ENCODE measurements around the gene ZNF281.

Gene ZNF281

DNA sequence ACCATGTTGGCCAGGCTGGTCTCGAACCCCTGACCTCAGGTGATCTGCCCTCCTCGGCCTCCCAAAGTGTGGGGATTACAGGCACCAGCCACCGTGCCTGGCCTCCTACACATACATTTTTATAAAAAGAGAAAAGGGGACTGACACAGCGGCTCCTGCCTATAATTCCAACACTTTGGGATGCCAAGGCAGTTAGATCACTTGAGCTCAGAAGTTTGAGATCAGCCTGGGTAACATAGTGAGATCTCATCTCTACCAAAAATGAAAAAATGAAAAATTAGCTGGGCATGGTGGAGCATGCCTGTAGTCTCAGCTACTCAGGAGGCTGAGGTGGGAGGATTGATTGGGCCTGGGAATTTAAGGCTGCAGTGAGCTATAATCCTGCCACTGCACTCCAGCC is 23.4 kb downstream of the ZNF281 start:
- DNase-seq, result no peak

DNA sequence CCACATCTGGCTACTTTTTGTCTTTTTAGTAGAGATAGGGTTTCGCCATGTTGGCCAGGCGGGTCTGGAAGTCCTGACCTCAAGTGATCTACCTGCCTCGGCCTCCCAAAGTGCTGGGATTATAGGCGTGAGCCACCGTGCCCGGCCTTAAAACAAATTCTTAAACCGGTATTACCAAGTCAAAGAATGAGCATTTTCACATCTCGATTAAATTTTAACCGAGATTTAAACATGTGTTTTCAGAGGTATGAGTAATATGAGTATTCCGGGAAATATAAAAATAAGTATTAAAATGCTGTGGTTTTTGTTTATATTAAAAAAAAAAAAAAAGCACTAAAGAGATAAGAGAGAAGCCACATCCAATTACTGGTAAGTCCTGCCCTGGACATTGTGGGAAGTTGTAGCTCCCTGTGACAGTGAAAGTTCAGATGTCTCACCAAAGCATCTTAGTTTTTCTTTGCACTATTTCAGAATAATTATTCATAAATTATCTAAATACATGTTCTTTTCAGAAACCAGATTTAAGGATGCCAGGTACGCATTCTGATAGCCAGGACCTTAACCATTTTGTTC is 24.9 kb downstream of the ZNF281 start:
- no peak for DNase-seq

DNA sequence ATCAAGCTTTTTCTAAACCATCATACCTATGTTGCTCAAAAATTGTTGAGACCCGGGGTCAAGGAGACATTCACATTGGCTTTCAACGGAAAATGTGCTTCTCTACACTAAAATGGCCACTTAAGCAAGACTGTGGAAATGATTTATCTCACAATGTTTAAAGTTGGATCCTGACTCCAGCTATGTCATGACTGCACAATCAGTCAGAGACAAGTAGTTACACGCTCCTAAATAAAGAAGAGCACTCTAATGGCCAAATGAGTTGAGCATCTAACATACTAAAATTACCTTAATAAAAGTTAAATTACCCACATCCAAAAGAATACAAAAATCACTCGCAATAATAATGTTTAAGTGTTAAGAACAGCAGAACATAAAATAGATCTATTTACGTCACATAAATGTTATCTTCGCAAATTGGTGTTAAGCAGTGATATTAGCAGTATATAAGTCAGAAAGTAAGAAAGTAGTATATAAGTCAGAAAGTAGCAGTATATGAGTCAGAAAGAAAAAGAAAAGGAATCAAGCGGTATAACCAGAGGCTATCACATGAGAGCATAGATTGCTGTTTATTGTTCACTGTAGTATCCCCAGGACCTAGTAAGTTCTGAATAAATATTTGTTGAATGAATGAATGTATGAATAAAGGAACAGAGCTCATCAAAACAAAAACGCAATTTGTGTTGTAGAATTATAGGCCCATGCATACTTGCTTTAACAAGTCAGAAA is 28.4 kb downstream of the ZNF281 start:
- no peak for DNase-seq

GRCh38 chr1:200380589-200381021 is 29.2 kb downstream of the ZNF281 start:
- no peak for DNase-seq

DNA sequence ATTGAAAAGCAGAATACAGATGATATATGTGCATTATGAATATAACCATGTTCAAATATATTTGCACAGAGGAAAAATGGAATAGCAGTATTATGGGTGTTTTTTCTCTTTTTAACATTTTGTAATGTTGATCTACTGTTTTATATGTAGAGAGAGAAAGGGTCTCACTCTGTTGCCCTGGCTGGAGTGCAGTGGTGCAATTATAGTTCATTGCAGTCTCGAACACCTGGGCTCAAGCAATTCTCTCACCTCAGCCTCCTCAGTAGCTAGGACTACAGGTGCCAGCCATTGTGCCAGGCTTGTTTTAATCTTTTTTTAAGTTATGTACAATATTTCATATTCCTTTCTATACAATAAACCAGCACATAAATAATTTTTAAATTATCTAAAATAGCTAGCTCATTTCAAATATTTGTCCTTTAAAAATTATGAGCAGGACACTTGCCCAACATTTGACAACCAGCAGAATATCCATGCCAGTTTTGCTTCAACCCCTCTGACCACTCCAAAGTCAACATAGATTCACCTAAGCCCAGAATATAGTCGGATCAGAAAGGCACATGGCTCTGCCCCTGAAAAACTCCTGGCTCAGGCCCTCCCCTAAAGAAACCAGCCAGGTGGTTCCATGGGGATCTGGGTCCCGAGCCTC is 29.8 kb downstream of the ZNF281 start:
- DNase-seq, result no peak

GRCh38 chr1:200379432-200379757 is 30.4 kb downstream of the ZNF281 start:
- no peak for DNase-seq

DNA sequence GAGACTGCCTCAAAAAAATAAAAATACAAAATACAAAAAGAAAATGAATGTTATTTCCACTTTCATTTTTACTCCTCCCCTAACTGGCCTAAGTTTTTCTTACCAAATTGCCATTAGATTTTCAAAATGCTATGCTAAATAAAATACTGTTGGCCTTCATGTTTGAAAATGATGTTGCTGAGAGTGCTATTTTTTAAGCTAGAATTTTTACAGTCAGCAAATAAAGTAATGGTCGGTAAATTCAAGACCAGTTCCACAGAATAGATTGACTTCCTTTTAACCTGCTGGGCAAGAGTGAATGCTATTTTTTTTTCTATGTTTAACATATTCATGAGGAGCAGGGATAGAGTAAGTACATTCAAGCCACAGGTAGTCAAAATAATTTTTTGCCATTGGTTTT is 31.7 kb downstream of the ZNF281 start:
- no peak for DNase-seq

DNA sequence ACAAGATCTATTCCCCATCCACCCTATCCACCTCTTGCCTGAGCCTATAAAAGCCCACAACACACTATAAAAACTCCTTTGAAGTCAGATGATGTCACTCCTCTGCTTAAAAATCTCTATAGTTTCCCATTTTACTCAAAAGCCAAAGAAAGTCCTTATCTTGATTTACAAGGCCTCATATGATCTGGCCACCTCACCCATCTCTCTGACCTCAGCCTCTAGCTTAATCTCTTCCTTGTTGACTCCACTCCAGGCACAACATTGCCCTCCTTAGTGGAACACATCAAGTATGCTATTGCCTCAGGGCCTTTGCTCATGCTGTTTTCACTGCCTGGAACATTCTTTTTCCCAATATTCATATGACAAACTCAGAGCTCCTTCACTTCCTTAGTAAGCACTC is 33.3 kb downstream of the ZNF281 start:
- no peak for DNase-seq

GRCh38 chr1:200374569-200375295 is 35.1 kb downstream of the ZNF281 start:
- no peak for DNase-seq

GRCh38 chr1:200373811-200374231 is 36.0 kb downstream of the ZNF281 start:
- no peak for DNase-seq

DNA sequence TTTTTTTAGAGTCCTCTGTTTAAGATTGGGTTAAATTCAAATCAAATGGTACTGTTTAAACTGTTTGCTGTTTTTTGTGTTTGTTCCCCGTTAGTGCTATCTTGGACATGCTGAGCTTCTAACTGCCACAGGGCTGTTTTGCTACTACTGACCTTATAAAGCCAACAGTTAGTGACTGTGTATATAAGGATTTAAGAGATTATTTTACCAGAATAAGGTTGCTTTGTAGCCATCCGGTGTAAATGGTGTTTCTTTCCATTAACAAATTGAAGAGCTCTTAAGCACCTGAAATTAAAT is 37.0 kb downstream of the ZNF281 start:
- no peak for DNase-seq

DNA sequence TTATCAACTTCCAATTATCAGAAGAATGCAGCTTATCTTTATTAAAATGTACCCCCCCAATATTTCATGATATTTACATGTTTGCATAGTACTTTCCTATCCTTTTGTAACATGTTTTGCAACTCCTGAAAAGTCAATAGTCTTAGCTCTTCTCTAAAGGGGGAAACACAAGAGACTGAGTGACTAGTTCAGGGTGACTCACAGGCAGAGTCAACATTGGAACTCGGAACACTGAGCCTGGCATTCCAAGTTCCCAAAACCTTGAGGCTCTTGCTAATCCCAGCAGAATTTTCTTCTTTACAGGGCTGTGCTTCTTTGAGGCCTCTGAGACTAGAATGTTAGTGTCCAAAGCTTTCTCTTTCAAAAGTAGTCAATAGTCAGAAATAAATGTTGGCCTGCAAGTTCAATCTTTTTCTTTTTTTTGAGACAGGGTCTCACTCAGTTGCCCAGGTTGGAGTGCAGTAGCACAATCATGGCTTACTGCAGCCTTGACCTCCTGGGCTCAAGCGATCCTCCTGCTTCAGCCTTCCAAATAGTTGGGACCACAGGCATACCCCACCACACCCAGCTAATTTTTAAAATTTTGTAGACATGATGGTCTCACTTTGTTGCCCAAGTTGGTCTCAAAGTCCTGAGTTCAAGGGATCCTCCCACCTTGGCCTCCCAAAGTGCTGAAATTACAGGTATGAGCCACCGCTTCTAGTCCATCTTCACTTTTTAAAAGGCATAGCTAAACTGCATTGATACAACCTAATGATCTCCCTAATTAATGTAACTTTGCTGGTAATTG is 37.5 kb downstream of the ZNF281 start:
- no peak for DNase-seq

DNA sequence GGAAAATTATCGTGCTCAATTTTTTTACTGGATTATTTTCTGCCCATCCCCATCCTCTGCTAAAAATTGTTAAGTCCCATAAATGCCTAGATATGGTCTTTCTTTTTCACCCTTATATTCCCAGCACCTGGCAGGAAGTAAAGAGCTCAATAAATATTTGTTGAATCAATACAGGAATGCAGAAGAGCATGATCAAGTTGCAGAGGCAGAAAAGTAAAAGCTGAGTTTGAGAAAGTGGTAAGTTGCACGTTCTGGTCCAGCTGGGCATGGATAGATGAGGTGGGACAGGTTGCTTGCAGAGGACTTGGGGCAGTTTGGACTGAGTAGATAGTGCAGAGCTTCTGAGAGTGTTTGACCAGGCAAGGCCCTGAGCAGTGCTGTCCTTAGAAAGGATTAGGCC is 40.1 kb downstream of the ZNF281 start:
- DNase-seq, result no peak

GRCh38 chr1:200369131-200369530 is 40.7 kb downstream of the ZNF281 start:
- no peak for DNase-seq

- DNase-seq, result no peak
Observed at GRCh38 chr1:200368556-200368955, 41.3 kb downstream of the ZNF281 start.

DNA sequence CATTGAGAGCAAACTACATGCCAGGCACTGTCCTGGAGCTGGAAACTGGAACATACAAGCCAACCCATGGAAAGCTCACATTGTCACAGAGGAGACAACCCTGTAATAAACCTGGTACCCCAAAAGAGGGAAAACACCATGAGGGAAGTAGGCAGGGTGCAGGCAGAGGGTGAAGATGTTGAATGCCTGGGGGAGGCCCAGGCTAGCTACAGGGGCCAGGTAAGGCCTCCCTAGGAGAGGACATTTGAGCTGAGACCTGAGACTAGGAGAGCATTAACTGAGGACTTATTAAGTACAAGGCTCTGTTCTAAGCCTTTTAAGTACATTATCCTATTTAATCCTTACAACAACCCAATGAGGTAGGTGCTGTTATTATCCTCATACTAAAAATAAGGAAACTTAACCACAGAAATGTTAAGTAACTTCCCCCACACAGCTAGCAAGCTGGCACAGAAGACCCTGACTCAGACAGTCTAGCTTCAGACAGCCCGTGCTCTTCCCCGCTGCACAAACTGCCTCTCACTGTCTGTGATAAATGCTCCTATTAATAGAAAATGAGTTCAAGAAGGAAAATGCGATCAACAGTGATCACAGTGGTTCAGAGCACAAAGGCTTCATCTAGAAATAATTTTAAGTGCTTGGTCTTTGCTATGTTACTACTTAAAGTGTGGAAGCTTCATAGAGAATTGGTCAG is 41.8 kb downstream of the ZNF281 start:
- DNase-seq, result no peak

DNA sequence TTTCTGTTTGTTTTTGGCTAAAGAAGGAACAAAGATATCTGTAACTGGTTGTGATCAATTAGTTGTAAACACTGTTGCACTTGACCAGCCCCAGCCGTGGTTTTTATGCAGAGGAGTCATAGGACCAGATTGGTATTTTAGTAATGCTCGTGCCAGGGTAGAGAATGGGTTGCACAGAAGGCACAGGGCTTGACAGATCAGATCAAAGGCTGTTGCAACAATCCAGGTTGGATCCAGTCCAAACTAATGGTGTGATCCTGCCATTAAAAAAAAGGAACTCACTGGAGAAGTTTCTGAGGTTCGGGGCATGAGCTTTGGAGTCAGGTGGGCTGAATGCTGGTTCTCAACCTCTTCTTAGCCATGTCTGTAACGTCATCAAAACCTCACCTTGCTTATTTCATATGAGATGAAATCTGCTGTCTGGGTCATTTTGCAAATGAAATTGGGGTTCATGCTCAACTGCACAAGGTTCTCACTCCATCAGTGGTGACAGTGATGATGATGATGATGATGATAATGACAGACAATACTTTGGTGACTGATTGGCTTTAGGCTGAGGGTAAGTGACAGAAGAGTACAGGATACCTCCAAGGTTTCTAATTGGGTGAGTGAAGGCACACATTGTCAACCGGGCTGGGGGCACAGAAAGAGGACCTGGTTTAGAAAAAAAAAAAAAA is 43.1 kb downstream of the ZNF281 start:
- DNase-seq, result no peak

GRCh38 chr1:200365897-200366426 is 43.9 kb downstream of the ZNF281 start:
- DNase-seq, result no peak

- DNase-seq, result no peak
Observed at GRCh38 chr1:200364831-200365230, 45.0 kb downstream of the ZNF281 start.

GRCh38 chr1:200364091-200364759 is 45.6 kb downstream of the ZNF281 start:
- no peak for DNase-seq
